Lower leg skin (tissue), 3 donors: ENCODE results near the gene FOSL1.

ENCODE experiments used
- CTCF ChIP-seq, 3 donors: fragments of 450-650 bp; IDR thresholded peaks; one replicate each; pipeline ENCODE4 v1.5.1; 2016; ENCODE audit warnings: antibody characterized with exemption in 3 of 3, mild to moderate bottlenecking in 3 of 3, moderate library complexity in 2 of 3
- POLR2A ChIP-seq, 2 donors: fragments of 450-650 bp; IDR thresholded peaks; one replicate each; pipeline ENCODE4 v1.6.1; 2016 to 2017; ENCODE audit warnings: antibody characterized with exemption in 2 of 2, mild to moderate bottlenecking in 1 of 2, moderate library complexity in 1 of 2

DNA sequence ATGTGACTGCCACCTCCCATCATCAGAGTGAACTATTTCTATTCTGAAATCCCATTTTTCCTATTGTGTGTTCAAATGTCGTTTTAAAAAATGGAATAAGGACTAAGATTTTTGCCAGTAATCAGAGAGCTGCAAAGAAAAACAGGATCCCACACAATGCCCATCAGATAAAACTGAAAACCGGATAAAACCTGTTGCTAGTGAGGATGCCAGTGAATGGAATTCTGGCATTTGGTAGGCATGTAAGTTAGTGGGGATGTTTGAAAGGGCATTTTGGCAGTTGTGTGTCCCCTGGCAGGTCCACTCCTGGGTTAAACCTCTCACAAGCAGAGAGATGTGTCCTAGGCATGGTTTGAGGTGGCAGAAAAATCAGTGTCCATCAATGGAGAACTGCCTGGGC is 25.2 kb upstream of the FOSL1 start:
- TF ChIP-seq CTCF (IDR thresholded peaks at IDR 0.05) = no peak
- TF ChIP-seq POLR2A (IDR thresholded peaks at IDR 0.05) = no peak
